Measurements from ENCODE around the gene FCGR3A.

FCGR3A gene

GRCh38 chr1:161502641-161503393 lies 46.8 kb downstream of the FCGR3A start:
- no peak for TF ChIP-seq USF1 (IDR thresholded peaks at IDR 0.05)
- no peak for TF ChIP-seq TCF12 (IDR thresholded peaks at IDR 0.05; ENCODE audit: low read depth)
- no peak for TF ChIP-seq REST (IDR thresholded peaks at IDR 0.05; ENCODE audit: low read depth)
- no peak for TF ChIP-seq RAD21 (IDR thresholded peaks at IDR 0.05; ENCODE audit: low read depth)
- no peak for TF ChIP-seq TAF1 (IDR thresholded peaks at IDR 0.05; ENCODE audit: low read depth)
- no peak for TF ChIP-seq NFIC (IDR thresholded peaks at IDR 0.05)
- no peak for TF ChIP-seq ZBTB7A (IDR thresholded peaks at IDR 0.05; ENCODE audit: low read depth)
- TF ChIP-seq FOXM1 (IDR thresholded peaks at IDR 0.05; ENCODE audit: borderline replicate concordance, low read depth): no peak
- no peak for TF ChIP-seq CREB1 (IDR thresholded peaks at IDR 0.05; ENCODE audit: low read depth)
- no peak for TF ChIP-seq YY1 (IDR thresholded peaks at IDR 0.05; ENCODE audit: low read depth)
- no peak for TF ChIP-seq EGR1 (IDR thresholded peaks at IDR 0.05)
- TF ChIP-seq TEAD4 (IDR thresholded peaks at IDR 0.05): no peak
- no peak for TF ChIP-seq CEBPB (IDR thresholded peaks at IDR 0.05)
- TF ChIP-seq MAX (IDR thresholded peaks at IDR 0.05): no peak
- no peak for TF ChIP-seq EP300 (IDR thresholded peaks at IDR 0.05; ENCODE audit: borderline replicate concordance)

GRCh38 chr1:161502181-161502580 lies 47.4 kb downstream of the FCGR3A start:
- no peak for TF ChIP-seq TAF1 (IDR thresholded peaks at IDR 0.05; ENCODE audit: low read depth)
- no peak for TF ChIP-seq CEBPB (IDR thresholded peaks at IDR 0.05)
- no peak for TF ChIP-seq CREB1 (IDR thresholded peaks at IDR 0.05; ENCODE audit: low read depth)
- TF ChIP-seq TEAD4 (IDR thresholded peaks at IDR 0.05): no peak
- TF ChIP-seq EGR1 (IDR thresholded peaks at IDR 0.05): no peak
- TF ChIP-seq USF1 (IDR thresholded peaks at IDR 0.05): no peak
- no peak for TF ChIP-seq YY1 (IDR thresholded peaks at IDR 0.05; ENCODE audit: low read depth)
- no peak for TF ChIP-seq ZBTB7A (IDR thresholded peaks at IDR 0.05; ENCODE audit: low read depth)
- no peak for TF ChIP-seq NFIC (IDR thresholded peaks at IDR 0.05)

GRCh38 chr1:161501234-161501633 lies 48.4 kb downstream of the FCGR3A start:
- no peak for TF ChIP-seq REST (IDR thresholded peaks at IDR 0.05; ENCODE audit: low read depth)
- no peak for TF ChIP-seq CREB1 (IDR thresholded peaks at IDR 0.05; ENCODE audit: low read depth)
- no peak for TF ChIP-seq NFIC (IDR thresholded peaks at IDR 0.05)
- TF ChIP-seq MAX (IDR thresholded peaks at IDR 0.05): no peak
- no peak for TF ChIP-seq RAD21 (IDR thresholded peaks at IDR 0.05; ENCODE audit: low read depth)
- no peak for TF ChIP-seq EGR1 (IDR thresholded peaks at IDR 0.05)
- TF ChIP-seq TCF12 (IDR thresholded peaks at IDR 0.05; ENCODE audit: low read depth): no peak
- TF ChIP-seq FOXM1 (IDR thresholded peaks at IDR 0.05; ENCODE audit: borderline replicate concordance, low read depth): no peak
- TF ChIP-seq TEAD4 (IDR thresholded peaks at IDR 0.05): no peak
- no peak for TF ChIP-seq YY1 (IDR thresholded peaks at IDR 0.05; ENCODE audit: low read depth)
- no peak for TF ChIP-seq USF1 (IDR thresholded peaks at IDR 0.05)
- TF ChIP-seq EP300 (IDR thresholded peaks at IDR 0.05; ENCODE audit: borderline replicate concordance): no peak
- TF ChIP-seq CEBPB (IDR thresholded peaks at IDR 0.05): no peak
- TF ChIP-seq TAF1 (IDR thresholded peaks at IDR 0.05; ENCODE audit: low read depth): no peak
- no peak for TF ChIP-seq ZBTB7A (IDR thresholded peaks at IDR 0.05; ENCODE audit: low read depth)

GRCh38 chr1:161499099-161500039 lies 50.2 kb downstream of the FCGR3A start:
- TF ChIP-seq TCF12 (IDR thresholded peaks at IDR 0.05; ENCODE audit: low read depth) (no peak), YY1 (IDR thresholded peaks at IDR 0.05; ENCODE audit: low read depth) (no peak), CREB1 (IDR thresholded peaks at IDR 0.05; ENCODE audit: low read depth) (no peak), CEBPB (IDR thresholded peaks at IDR 0.05) (no peak), EGR1 (IDR thresholded peaks at IDR 0.05) (no peak), FOXM1 (IDR thresholded peaks at IDR 0.05; ENCODE audit: borderline replicate concordance, low read depth) (no peak), USF1 (IDR thresholded peaks at IDR 0.05) (no peak), MAX (IDR thresholded peaks at IDR 0.05) (no peak)

All from Ishikawa (cell line).